GM12878 (cell line): Measurements from ENCODE around the gene LTA.

ENCODE experiments used
- EP300 ChIP-seq, 2 experiments: fragments of 150-350 bp in 1 of 2; IDR thresholded peaks; 2 replicates each; pipeline ENCODE4 v1.6.1; 2011 to 2012; ENCODE audit warnings: low read depth in 2 of 2, low read length in 2 of 2, borderline replicate concordance in 1 of 2, improper control_type of control experiment in 1 of 2, inconsistent platforms in 1 of 2; ENCODE audit not compliant: control insufficient read depth in 1 of 2
- TF ChIP-seq, protein P1 (sequence below): IDR thresholded peaks from 2 replicates; pipeline ENCODE4 v1.6.1; 2012; ENCODE audit warnings: low read depth, low read length, improper control_type of control experiment
- TF ChIP-seq, protein P2 (sequence below), 3 experiments: IDR thresholded peaks in 2 of 3; conservative IDR thresholded peaks in 1 of 3; 2 replicates each; pipeline ENCODE4 v1.5.1; 2011; ENCODE audit warnings: low read depth in 3 of 3, low read length in 3 of 3, mild to moderate bottlenecking in 3 of 3, control low read depth in 2 of 3, moderate library complexity in 2 of 3, inconsistent platforms in 1 of 3, mixed read lengths in 1 of 3; ENCODE audit not compliant: control insufficient read depth in 2 of 3, insufficient read depth in 1 of 3; ENCODE audit errors: extremely low read depth in 1 of 3

DNA sequence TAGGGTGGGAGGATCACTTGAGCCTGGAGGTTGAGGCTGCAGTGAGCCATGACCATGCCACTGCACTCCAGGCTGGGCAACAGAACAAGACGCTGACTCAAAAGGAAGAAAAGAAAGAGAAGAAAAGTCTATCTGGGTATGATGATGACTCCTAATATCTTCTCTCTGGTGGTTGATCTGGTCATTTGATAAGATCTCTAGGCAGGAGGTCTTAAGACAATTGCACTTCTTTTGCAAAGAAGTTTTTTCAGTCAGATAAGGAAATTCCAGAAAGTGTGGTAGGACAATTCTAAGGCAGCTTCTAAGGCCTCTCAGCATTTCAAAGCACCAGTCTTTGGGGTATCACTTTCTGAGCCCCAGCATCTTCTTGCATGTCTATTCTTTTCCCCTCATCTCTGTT, 35.2 kb downstream of the LTA start:
- TF ChIP-seq EP300 (IDR thresholded peaks at IDR 0.05; ENCODE audit: borderline replicate concordance in 1 of 2, control insufficient read depth in 1 of 2, low read depth in 2 of 2, low read length in 2 of 2), result no peak
- TF ChIP-seq, protein P1, sequence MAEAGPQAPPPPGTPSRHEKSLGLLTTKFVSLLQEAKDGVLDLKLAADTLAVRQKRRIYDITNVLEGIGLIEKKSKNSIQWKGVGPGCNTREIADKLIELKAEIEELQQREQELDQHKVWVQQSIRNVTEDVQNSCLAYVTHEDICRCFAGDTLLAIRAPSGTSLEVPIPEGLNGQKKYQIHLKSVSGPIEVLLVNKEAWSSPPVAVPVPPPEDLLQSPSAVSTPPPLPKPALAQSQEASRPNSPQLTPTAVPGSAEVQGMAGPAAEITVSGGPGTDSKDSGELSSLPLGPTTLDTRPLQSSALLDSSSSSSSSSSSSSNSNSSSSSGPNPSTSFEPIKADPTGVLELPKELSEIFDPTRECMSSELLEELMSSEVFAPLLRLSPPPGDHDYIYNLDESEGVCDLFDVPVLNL, result no peak
- TF ChIP-seq, protein P2, sequence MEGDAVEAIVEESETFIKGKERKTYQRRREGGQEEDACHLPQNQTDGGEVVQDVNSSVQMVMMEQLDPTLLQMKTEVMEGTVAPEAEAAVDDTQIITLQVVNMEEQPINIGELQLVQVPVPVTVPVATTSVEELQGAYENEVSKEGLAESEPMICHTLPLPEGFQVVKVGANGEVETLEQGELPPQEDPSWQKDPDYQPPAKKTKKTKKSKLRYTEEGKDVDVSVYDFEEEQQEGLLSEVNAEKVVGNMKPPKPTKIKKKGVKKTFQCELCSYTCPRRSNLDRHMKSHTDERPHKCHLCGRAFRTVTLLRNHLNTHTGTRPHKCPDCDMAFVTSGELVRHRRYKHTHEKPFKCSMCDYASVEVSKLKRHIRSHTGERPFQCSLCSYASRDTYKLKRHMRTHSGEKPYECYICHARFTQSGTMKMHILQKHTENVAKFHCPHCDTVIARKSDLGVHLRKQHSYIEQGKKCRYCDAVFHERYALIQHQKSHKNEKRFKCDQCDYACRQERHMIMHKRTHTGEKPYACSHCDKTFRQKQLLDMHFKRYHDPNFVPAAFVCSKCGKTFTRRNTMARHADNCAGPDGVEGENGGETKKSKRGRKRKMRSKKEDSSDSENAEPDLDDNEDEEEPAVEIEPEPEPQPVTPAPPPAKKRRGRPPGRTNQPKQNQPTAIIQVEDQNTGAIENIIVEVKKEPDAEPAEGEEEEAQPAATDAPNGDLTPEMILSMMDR (IDR thresholded peaks at IDR 0.05 in 2 of 3, conservative IDR thresholded peaks at IDR 0.05 in 1 of 3; ENCODE audit: control insufficient read depth in 2 of 3, extremely low read depth in 1 of 3, insufficient read depth in 1 of 3, low read depth in 3 of 3, low read length in 3 of 3), result no peak
